HG02678 (cell line): Measurements from ENCODE around the gene PLPP3.

Source experiments
- ATAC-seq: cut with Tn5 transposase; IDR thresholded peaks from one replicate; pipeline ENCODE4 v1.9.1; 2021; ENCODE audit warnings: mild to moderate bottlenecking, moderate library complexity; ENCODE audit not compliant: unreplicated experiment

PLPP3 gene

DNA sequence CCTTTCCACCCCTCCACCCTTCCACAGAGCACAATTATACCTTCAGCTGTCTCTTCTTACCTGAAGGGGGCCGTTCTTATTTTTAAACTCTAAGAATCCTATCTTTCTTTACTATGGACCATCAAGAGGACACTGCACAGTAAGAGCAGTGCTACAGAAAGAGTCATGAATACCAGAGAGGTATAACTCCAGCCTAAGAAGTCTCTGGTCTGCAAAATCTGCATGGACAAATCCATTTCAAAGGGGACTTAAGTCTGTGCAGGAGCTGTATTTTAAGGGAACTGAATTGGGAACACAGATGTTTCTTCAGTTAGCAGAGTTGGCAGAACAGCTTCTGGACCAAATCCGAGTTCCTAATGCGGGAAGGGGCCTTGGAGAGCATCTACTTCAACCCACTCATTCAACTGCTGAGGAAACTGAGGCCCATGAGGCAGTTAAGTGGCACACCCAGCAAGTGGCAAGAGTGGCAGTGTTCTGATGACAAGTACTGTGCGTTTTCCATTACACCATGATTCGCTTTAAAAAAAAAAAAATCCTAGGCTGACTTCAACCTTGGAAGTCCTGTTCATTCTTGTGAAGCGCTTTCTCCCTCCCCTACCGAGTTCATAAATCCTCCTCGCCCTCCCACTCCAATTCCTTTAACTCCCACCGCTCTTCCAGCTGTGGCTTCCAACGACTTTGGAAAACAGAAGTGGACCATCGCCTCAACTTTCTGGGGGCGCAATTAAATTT, 1.8 kb downstream of the PLPP3 start:
- ATAC-seq = no peak

GRCh38 chr1:56576880-56577405, 2.4 kb downstream of the PLPP3 start:
- ATAC-seq = no peak

GRCh38 chr1:56575865-56576264, 3.5 kb downstream of the PLPP3 start:
- no peak for ATAC-seq

- no peak for ATAC-seq
Observed at GRCh38 chr1:56574794-56575193, 4.6 kb downstream of the PLPP3 start.

GRCh38 chr1:56573311-56573710, 6.1 kb downstream of the PLPP3 start:
- ATAC-seq = no peak

GRCh38 chr1:56572334-56573050, 6.9 kb downstream of the PLPP3 start:
- no peak for ATAC-seq

DNA sequence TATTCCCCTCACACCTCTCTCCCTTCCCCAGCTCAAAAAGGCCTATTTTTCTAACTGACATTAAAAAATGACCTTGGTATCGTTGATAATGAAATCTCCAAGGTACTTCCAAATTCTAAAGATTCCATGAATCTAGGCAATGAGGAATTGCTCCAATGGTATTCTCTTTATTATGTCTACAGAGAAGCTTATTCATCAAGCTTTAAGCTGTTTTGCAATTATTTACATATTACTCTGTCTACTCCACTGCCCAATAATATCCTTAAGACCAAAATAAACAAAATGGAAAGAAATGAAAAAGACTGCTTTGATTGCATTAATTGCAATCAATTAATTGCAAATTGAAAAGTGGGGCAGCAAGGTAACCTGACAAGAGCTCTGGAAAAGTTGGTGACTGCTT, 7.9 kb downstream of the PLPP3 start:
- no peak for ATAC-seq

DNA sequence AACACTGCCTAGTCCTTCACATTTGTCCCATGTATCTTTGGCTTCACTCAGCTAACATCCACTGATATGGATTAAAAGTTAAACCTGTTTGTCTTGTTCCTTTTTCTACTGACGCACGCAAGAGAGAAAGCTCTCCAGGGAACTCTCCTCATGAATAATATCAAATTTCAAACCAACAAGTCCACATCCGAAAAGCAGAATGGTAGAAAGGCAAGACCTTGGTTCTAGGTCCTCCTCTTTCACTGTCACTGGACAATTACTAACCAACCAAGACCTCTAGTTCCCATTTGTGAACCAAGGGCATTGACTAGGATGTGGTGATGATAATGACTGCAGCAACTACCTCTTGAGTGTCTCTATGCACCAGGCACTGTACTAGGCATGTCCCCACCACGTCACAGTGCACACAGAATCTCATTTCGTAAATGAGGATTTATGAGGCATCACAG, 8.4 kb downstream of the PLPP3 start:
- no peak for ATAC-seq

GRCh38 chr1:56569661-56570060, 9.7 kb downstream of the PLPP3 start:
- no peak for ATAC-seq

- ATAC-seq = no peak
Observed at GRCh38 chr1:56566994-56567393, 12.4 kb downstream of the PLPP3 start.

DNA sequence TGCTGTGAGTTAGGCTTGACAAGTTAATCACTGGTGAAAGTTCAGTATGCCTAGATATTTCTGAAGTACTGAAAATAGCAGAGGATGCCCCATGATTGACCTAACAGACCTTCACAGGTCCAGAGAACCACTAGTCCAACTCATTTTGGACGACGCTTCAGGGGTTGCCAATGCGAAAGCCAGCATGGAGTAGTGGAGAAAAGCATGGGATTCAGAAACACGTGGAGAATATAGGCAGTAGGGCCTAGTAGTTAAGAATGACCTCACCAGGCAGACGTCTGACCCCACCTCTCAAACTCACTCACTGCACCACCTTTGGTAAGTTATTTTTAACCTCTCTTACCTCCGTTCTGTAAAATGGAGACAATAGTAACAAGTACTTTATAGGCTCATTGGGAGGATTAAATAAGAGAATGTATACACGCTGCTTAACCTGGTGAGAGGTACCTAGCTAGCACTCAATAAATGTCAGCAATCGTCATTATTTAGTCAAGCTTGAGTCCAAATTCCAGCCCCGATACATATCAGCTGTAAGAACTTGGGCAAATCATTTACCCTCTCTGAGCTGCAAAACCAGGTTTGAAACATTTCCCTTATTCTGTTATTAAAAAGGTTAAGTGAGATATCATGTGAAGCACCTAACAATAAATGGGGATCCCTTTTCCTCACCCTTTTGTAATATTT, 13.2 kb downstream of the PLPP3 start:
- no peak for ATAC-seq

DNA sequence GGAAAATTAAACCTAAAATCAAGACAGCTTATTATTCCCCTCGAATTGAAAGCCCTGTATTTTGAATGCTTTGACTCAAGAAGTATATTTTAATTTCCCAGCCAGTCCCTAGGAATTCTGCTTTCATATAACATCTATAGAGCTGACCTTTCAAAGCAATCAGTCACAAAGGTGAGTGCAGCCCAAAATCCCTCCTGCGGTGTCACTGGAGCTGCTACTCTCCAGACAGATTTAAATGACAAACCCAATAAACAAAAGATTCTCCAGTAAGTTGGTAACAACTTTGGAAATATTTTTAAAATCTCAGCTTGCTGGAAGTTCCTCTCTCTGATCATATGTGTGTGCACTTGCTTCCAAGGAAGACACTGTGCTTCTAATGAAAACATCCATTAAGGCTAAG, 14.7 kb downstream of the PLPP3 start:
- ATAC-seq = no peak

- ATAC-seq = no peak
Observed at GRCh38 chr1:56563568-56563967, 15.8 kb downstream of the PLPP3 start.

GRCh38 chr1:56562891-56563452, 16.4 kb downstream of the PLPP3 start:
- ATAC-seq = no peak

GRCh38 chr1:56561227-56562019, 17.9 kb downstream of the PLPP3 start:
- peak; percentile 60 for ATAC-seq

- ATAC-seq = no peak
Observed at GRCh38 chr1:56557746-56558145, 21.6 kb downstream of the PLPP3 start.

- no peak for ATAC-seq
Observed at GRCh38 chr1:56555448-56555847, 23.9 kb downstream of the PLPP3 start.

DNA sequence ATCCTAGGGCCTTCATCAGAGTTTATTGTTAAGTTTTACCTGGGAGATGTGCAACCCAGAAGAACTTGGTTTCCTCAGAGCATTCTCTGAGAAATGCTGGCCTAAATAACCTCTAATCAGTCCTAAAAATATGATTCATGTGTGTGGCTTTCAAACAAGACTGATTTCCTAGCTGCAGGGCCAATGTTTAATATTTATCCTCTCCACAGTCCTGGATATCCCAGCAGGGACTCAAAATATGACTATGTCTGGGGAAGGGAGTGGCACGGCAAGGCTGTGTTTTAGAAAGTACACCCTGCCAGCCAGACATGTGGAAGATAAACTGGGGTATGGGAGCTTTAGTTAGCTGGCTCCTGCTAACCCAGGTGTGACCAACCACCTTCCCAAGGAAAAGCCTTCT, 26.3 kb downstream of the PLPP3 start:
- ATAC-seq = no peak

DNA sequence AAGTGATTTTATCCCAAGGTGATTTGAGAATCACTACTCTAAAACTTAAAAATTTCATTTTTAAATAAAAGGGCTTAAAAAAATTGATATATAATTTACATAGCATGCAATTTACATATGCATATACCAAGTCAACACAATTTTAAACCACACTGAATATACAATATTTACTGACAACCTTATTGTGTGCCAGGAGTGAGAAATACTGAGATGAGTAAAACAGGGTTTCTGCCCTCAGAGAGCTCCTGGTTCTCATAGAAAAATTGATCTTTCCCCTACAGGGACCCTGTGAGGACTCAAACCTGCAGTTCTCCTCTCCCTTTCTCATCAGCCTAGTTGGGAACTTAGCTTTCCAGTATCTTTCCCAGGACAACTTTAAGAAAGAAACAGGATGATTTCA, 27.0 kb downstream of the PLPP3 start:
- ATAC-seq = no peak

DNA sequence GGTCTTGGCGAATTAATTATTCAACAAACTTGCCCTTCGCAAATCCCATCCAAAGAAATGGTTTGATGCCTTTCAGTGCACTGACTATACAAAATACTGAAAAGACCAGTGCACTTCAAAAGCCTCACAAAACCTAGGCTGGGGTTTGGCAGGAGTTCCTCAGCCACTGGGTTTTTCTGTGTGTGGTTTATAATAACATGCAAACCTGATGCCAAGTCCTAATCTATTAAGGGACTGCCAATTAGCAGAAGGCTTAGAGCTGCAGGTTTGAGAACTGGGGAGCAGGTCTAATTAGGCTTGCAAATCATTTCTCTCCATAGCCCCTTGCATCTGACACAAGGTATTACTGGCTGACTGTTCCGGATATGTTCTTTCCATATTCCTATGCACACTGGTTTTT, 27.7 kb downstream of the PLPP3 start:
- ATAC-seq = no peak

GRCh38 chr1:56550859-56551188, 28.5 kb downstream of the PLPP3 start:
- ATAC-seq = no peak
